ENCODE results near the gene ZRANB2. TPM values are rescaled to one million over a fixed set of nuclear protein-coding genes. Genes with fewer than 3 reads are reported as not detected.

ZRANB2 gene
- total RNA-seq = 100 to 1,000 TPM; 110 to 116 TPM

- peak; percentile 84 for DNase-seq
- peak within 1 kb of the TSS; percentile 86 for H3K4me3 Mint-ChIP-seq
- H3K27me3 Mint-ChIP-seq = peaks cover 16% of the 10 kb centered on the region
- H3K27ac Mint-ChIP-seq = peak within 1 kb of the TSS; percentile 99
- peaks cover 12% of the 10 kb centered on the region for H3K36me3 Mint-ChIP-seq
- peaks cover 21% of the 10 kb centered on the region for H3K4me1 Mint-ChIP-seq
- H3K9me3 Mint-ChIP-seq = no peaks in the 10 kb centered on the region
These were observed at the start of gene ZRANB2 for GRCh38 chr1:71080739-71081696. Gene ZRANB2 (minus strand): TSS chr1:71081035. CDS start chr1:71080995, 40 bp downstream.

- Mint-ChIP-seq H3K9me3 (peaks cover 46% of the 10 kb centered on the region), H3K4me3 (no peak overlapping the region), H3K36me3 (peaks cover 4% of the 10 kb centered on the region), H3K4me1 (no peaks in the 10 kb centered on the region), H3K27me3 (no peaks in the 10 kb centered on the region), H3K27ac (no peak overlapping the region)
- DNase-seq = no peak
These were observed 47.2 kb upstream of the ZRANB2 start for GRCh38 chr1:71128060-71128459.

- Mint-ChIP-seq H3K27me3 (no peaks in the 10 kb centered on the region), H3K4me3 (no peak overlapping the region), H3K4me1 (no peaks in the 10 kb centered on the region), H3K27ac (no peak overlapping the region), H3K36me3 (peaks cover 1% of the 10 kb centered on the region), H3K9me3 (peaks cover 18% of the 10 kb centered on the region)
- DNase-seq = no peak
These were observed 37.3 kb upstream of the ZRANB2 start for GRCh38 chr1:71118086-71118485.

- Mint-ChIP-seq H3K4me3 (no peak overlapping the region), H3K4me1 (no peaks in the 10 kb centered on the region), H3K9me3 (peaks cover 10% of the 10 kb centered on the region), H3K27ac (no peak overlapping the region), H3K36me3 (no peaks in the 10 kb centered on the region), H3K27me3 (no peaks in the 10 kb centered on the region)
- no peak for DNase-seq
These were observed 35.9 kb upstream of the ZRANB2 start for GRCh38 chr1:71116729-71117128.

GRCh38 chr1:71106658-71107322, 26.0 kb upstream of the ZRANB2 start:
- Mint-ChIP-seq H3K4me3 (no peak overlapping the region), H3K36me3 (no peaks in the 10 kb centered on the region), H3K27ac (no peak overlapping the region), H3K4me1 (no peaks in the 10 kb centered on the region), H3K9me3 (peaks cover 2% of the 10 kb centered on the region), H3K27me3 (peaks cover 9% of the 10 kb centered on the region)
- DNase-seq = no peak

- no peaks in the 10 kb centered on the region for H3K36me3 Mint-ChIP-seq
- H3K9me3 Mint-ChIP-seq = peaks cover 2% of the 10 kb centered on the region
- H3K4me1 Mint-ChIP-seq = no peaks in the 10 kb centered on the region
- H3K27ac Mint-ChIP-seq = no peak overlapping the region
- no peak overlapping the region for H3K4me3 Mint-ChIP-seq
- peaks cover 10% of the 10 kb centered on the region for H3K27me3 Mint-ChIP-seq
- DNase-seq = no peak
These were observed 23.6 kb upstream of the ZRANB2 start for GRCh38 chr1:71104417-71104816.

- H3K4me3 Mint-ChIP-seq = no peak overlapping the region
- peaks cover 8% of the 10 kb centered on the region for H3K27me3 Mint-ChIP-seq
- H3K27ac Mint-ChIP-seq = no peak overlapping the region
- no peak for DNase-seq
- H3K4me1 Mint-ChIP-seq = no peaks in the 10 kb centered on the region
- H3K36me3 Mint-ChIP-seq = no peaks in the 10 kb centered on the region
- no peaks in the 10 kb centered on the region for H3K9me3 Mint-ChIP-seq
These were observed 21.1 kb upstream of the ZRANB2 start for GRCh38 chr1:71101839-71102376.

GRCh38 chr1:71097428-71097827, 16.6 kb upstream of the ZRANB2 start:
- Mint-ChIP-seq H3K4me3 (no peak overlapping the region), H3K4me1 (no peaks in the 10 kb centered on the region), H3K27ac (no peak overlapping the region)

GRCh38 chr1:71094913-71095312, 14.1 kb upstream of the ZRANB2 start:
- no peaks in the 10 kb centered on the region for H3K4me1 Mint-ChIP-seq
- H3K9me3 Mint-ChIP-seq = no peaks in the 10 kb centered on the region
- H3K36me3 Mint-ChIP-seq = no peaks in the 10 kb centered on the region
- no peak overlapping the region for H3K27ac Mint-ChIP-seq
- H3K27me3 Mint-ChIP-seq = peaks cover 11% of the 10 kb centered on the region
- no peak for DNase-seq
- no peak overlapping the region for H3K4me3 Mint-ChIP-seq

More at GRCh38 chr1:71097428-71097827, 16.6 kb upstream of the ZRANB2 start:
- DNase-seq = no peak
- no peaks in the 10 kb centered on the region for H3K9me3 Mint-ChIP-seq
- no peaks in the 10 kb centered on the region for H3K36me3 Mint-ChIP-seq
- peaks cover 3% of the 10 kb centered on the region for H3K27me3 Mint-ChIP-seq

- H3K27ac Mint-ChIP-seq = no peak overlapping the region
- H3K36me3 Mint-ChIP-seq = no peaks in the 10 kb centered on the region
- H3K27me3 Mint-ChIP-seq = peaks cover 8% of the 10 kb centered on the region
- no peak for DNase-seq
- no peaks in the 10 kb centered on the region for H3K9me3 Mint-ChIP-seq
- H3K4me1 Mint-ChIP-seq = no peaks in the 10 kb centered on the region
- no peak overlapping the region for H3K4me3 Mint-ChIP-seq
These were observed 13.1 kb upstream of the ZRANB2 start for GRCh38 chr1:71093938-71094337.

- H3K4me3 Mint-ChIP-seq = no peak overlapping the region
- peaks cover 15% of the 10 kb centered on the region for H3K27me3 Mint-ChIP-seq
- no peaks in the 10 kb centered on the region for H3K36me3 Mint-ChIP-seq
- no peak overlapping the region for H3K27ac Mint-ChIP-seq
- DNase-seq = no peak
- H3K4me1 Mint-ChIP-seq = no peaks in the 10 kb centered on the region
- H3K9me3 Mint-ChIP-seq = no peaks in the 10 kb centered on the region
These were observed 8.9 kb upstream of the ZRANB2 start for GRCh38 chr1:71089536-71090270.

- DNase-seq = no peak
- Mint-ChIP-seq H3K4me1 (no peaks in the 10 kb centered on the region), H3K27ac (no peak overlapping the region), H3K27me3 (peaks cover 15% of the 10 kb centered on the region), H3K4me3 (no peak overlapping the region), H3K36me3 (no peaks in the 10 kb centered on the region), H3K9me3 (no peaks in the 10 kb centered on the region)
These were observed 7.9 kb upstream of the ZRANB2 start for GRCh38 chr1:71088645-71089287.

- DNase-seq = no peak
- H3K27me3 Mint-ChIP-seq = peaks cover 25% of the 10 kb centered on the region
- no peak overlapping the region for H3K4me3 Mint-ChIP-seq
- H3K27ac Mint-ChIP-seq = no peak overlapping the region
- H3K4me1 Mint-ChIP-seq = no peaks in the 10 kb centered on the region
- H3K9me3 Mint-ChIP-seq = no peaks in the 10 kb centered on the region
- H3K36me3 Mint-ChIP-seq = no peaks in the 10 kb centered on the region
These were observed 6.9 kb upstream of the ZRANB2 start for GRCh38 chr1:71087713-71088112.

- no peaks in the 10 kb centered on the region for H3K4me1 Mint-ChIP-seq
- no peaks in the 10 kb centered on the region for H3K36me3 Mint-ChIP-seq
- DNase-seq = no peak
- no peak overlapping the region for H3K4me3 Mint-ChIP-seq
- H3K9me3 Mint-ChIP-seq = no peaks in the 10 kb centered on the region
- no peak overlapping the region for H3K27ac Mint-ChIP-seq
- peaks cover 25% of the 10 kb centered on the region for H3K27me3 Mint-ChIP-seq
These were observed 6.2 kb upstream of the ZRANB2 start for GRCh38 chr1:71087060-71087459.

Measured in activated naive CD8-positive, alpha-beta T cell treated with anti-CD3 and anti-CD28 coated beads for 36 hours (primary cell).